ENCODE measurements around the gene GZMB.

The GZMB gene

GRCh38 chr14:24679248-24679961 is 45.4 kb upstream of the GZMB start:
- Histone ChIP-seq H3K4me2 (ENCODE audit: low read length) (no peak overlapping the region), H2AFZ (ENCODE audit: low read length) (no peak overlapping the region)

GRCh38 chr14:24678801-24679247 is 44.8 kb upstream of the GZMB start:
- no peaks in the 10 kb centered on the region for H3F3A ChIP-seq (ENCODE audit: insufficient read depth, low read length)
- peaks cover 9% of the 10 kb centered on the region for H3K4me1 ChIP-seq (ENCODE audit: insufficient read depth, low read length, severe bottlenecking)
- H2AFZ ChIP-seq (ENCODE audit: low read length): no peak overlapping the region
- H3K27ac ChIP-seq (ENCODE audit: low read depth, low read length, poor library complexity, severe bottlenecking): no peak overlapping the region
- no peaks in the 10 kb centered on the region for H3K79me2 ChIP-seq (ENCODE audit: insufficient read depth, low read length)
- TF ChIP-seq CTCF (IDR thresholded peaks at IDR 0.05; ENCODE audit: low read length): peak; percentile 99
- no peak for TF ChIP-seq EZH2 (IDR thresholded peaks at IDR 0.05; ENCODE audit: borderline replicate concordance, low read length)
- H3K9ac ChIP-seq (ENCODE audit: low read length): no peak overlapping the region
- no peaks in the 10 kb centered on the region for H4K20me1 ChIP-seq (ENCODE audit: insufficient read depth, low read length)
- H3K27me3 ChIP-seq (ENCODE audit: insufficient read depth, low read length): peaks cover 5% of the 10 kb centered on the region; the same call in 1 of the 2 replicates
- no peak overlapping the region for H3K4me3 ChIP-seq (ENCODE audit: low read depth, low read length, poor library complexity, severe bottlenecking)
- no peaks in the 10 kb centered on the region for H3K36me3 ChIP-seq (ENCODE audit: insufficient read depth, low read length)
- no peaks in the 10 kb centered on the region for H3K9me2 ChIP-seq (ENCODE audit: low read depth, low read length)
- H3K4me2 ChIP-seq (ENCODE audit: low read length): no peak overlapping the region
- no peaks in the 10 kb centered on the region for H3K9me3 ChIP-seq (ENCODE audit: low read length)

More at GRCh38 chr14:24679248-24679961, 45.4 kb upstream of the GZMB start:
- Histone ChIP-seq H3K4me1 (ENCODE audit: insufficient read depth, low read length, severe bottlenecking) (peaks cover 3% of the 10 kb centered on the region), H4K20me1 (ENCODE audit: insufficient read depth, low read length) (no peaks in the 10 kb centered on the region), H3K9ac (ENCODE audit: low read length) (no peak overlapping the region), H3K36me3 (ENCODE audit: insufficient read depth, low read length) (no peaks in the 10 kb centered on the region), H3K27me3 (ENCODE audit: insufficient read depth, low read length) (peaks cover 5% of the 10 kb centered on the region; the same call in 1 of the 2 replicates), H3K27ac (ENCODE audit: low read depth, low read length, poor library complexity, severe bottlenecking) (no peak overlapping the region), H3F3A (ENCODE audit: insufficient read depth, low read length) (no peaks in the 10 kb centered on the region), H3K4me3 (ENCODE audit: low read depth, low read length, poor library complexity, severe bottlenecking) (no peak overlapping the region), H3K79me2 (ENCODE audit: insufficient read depth, low read length) (no peaks in the 10 kb centered on the region), H3K9me2 (ENCODE audit: low read depth, low read length) (no peaks in the 10 kb centered on the region), H3K9me3 (ENCODE audit: low read length) (no peaks in the 10 kb centered on the region)
- 0 out of 2 replicates have a peak, but pooled peaks have one; percentile 6 for TF ChIP-seq CTCF (IDR thresholded peaks at IDR 0.05; ENCODE audit: low read length)
- TF ChIP-seq EZH2 (IDR thresholded peaks at IDR 0.05; ENCODE audit: borderline replicate concordance, low read length): no peak

- Histone ChIP-seq H2AFZ (ENCODE audit: low read length) (no peak overlapping the region), H3K9me3 (ENCODE audit: low read length) (no peaks in the 10 kb centered on the region), H3K36me3 (ENCODE audit: insufficient read depth, low read length) (no peaks in the 10 kb centered on the region), H3K4me3 (ENCODE audit: low read depth, low read length, poor library complexity, severe bottlenecking) (no peak overlapping the region), H3K9ac (ENCODE audit: low read length) (no peak overlapping the region), H3K27ac (ENCODE audit: low read depth, low read length, poor library complexity, severe bottlenecking) (no peak overlapping the region), H4K20me1 (ENCODE audit: insufficient read depth, low read length) (no peaks in the 10 kb centered on the region), H3K4me2 (ENCODE audit: low read length) (no peak overlapping the region), H3K9me2 (ENCODE audit: low read depth, low read length) (no peaks in the 10 kb centered on the region), H3K79me2 (ENCODE audit: insufficient read depth, low read length) (no peaks in the 10 kb centered on the region), H3F3A (ENCODE audit: insufficient read depth, low read length) (no peaks in the 10 kb centered on the region), H3K4me1 (ENCODE audit: insufficient read depth, low read length, severe bottlenecking) (peaks cover 15% of the 10 kb centered on the region), H3K27me3 (ENCODE audit: insufficient read depth, low read length) (peaks cover 5% of the 10 kb centered on the region; the same call in 1 of the 2 replicates)
- TF ChIP-seq EZH2 (IDR thresholded peaks at IDR 0.05; ENCODE audit: borderline replicate concordance, low read length) (no peak), CTCF (IDR thresholded peaks at IDR 0.05; ENCODE audit: low read length) (no peak)
These were observed 44.0 kb upstream of the GZMB start for GRCh38 chr14:24677956-24678355.

Measured in OCI-LY1 (cell line).